Nephron progenitor cell (in vitro differentiated cells): ENCODE results near the gene CFD.
A peak's percentile ranks its signal among the peaks of the same experiment; 100 is the strongest.
"Not testable (repeated sequence)": the region's sequence is repeated elsewhere in the genome, so short reads cannot be mapped to it uniquely, and the experiment has no call there.

Source experiments
- DNase-seq: peaks from one replicate; pipeline ENCODE4 v3.0.0; 2021
- H3K27ac Mint-ChIP-seq: 2 replicates; pipeline ENCODE4 v1.8.0; 2021; ENCODE audit warnings: mild to moderate bottlenecking, moderate library complexity, mixed read lengths
- H3K27me3 Mint-ChIP-seq: 2 replicates; pipeline ENCODE4 v1.8.0; 2021; ENCODE audit warnings: mild to moderate bottlenecking, low read depth, mixed read lengths; ENCODE audit not compliant: poor library complexity
- H3K36me3 Mint-ChIP-seq: 2 replicates; pipeline ENCODE4 v1.8.0; 2021; ENCODE audit warnings: low read depth, mixed read lengths
- H3K4me1 Mint-ChIP-seq: 2 replicates; pipeline ENCODE4 v1.8.0; 2021; ENCODE audit warnings: mixed read lengths
- H3K4me3 Mint-ChIP-seq: 2 replicates; pipeline ENCODE4 v1.8.0; 2021; ENCODE audit warnings: mild to moderate bottlenecking, moderate library complexity, mixed read lengths
- H3K9me3 Mint-ChIP-seq: 2 replicates; pipeline ENCODE4 v1.8.0; 2021; ENCODE audit warnings: mild to moderate bottlenecking, moderate library complexity, mixed read lengths
- TF ChIP-seq, protein P1 (sequence below): fragments of 200-600 bp; sonication (generic); IDR thresholded peaks from 2 replicates; pipeline ENCODE4 v1.5.0; 2021; ENCODE audit warnings: antibody characterized with exemption

Gene CFD

DNA sequence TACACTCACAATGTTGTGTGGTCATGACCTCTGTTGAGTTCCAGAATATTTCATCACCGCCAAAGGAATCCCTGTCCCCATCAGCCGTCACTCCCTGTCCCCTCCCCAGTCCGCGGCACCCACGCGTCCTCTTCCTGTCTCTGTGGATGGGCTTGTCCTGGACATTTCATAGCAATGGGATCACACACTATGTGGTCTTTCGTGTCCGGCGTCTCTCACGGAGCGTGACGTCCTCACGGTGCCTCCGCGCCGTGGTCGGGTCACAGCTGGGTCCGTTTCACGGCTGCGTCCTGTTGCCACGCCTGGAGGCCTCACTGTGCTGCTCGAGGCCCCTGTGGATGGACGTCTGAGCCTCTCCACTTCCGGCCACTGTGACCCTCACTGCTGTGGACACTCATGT, 25.2 kb upstream of the CFD start:
- no peak overlapping the region for H3K4me3 Mint-ChIP-seq
- DNase-seq: no peak
- H3K36me3 Mint-ChIP-seq: no peaks in the 10 kb centered on the region
- TF ChIP-seq, protein P1, sequence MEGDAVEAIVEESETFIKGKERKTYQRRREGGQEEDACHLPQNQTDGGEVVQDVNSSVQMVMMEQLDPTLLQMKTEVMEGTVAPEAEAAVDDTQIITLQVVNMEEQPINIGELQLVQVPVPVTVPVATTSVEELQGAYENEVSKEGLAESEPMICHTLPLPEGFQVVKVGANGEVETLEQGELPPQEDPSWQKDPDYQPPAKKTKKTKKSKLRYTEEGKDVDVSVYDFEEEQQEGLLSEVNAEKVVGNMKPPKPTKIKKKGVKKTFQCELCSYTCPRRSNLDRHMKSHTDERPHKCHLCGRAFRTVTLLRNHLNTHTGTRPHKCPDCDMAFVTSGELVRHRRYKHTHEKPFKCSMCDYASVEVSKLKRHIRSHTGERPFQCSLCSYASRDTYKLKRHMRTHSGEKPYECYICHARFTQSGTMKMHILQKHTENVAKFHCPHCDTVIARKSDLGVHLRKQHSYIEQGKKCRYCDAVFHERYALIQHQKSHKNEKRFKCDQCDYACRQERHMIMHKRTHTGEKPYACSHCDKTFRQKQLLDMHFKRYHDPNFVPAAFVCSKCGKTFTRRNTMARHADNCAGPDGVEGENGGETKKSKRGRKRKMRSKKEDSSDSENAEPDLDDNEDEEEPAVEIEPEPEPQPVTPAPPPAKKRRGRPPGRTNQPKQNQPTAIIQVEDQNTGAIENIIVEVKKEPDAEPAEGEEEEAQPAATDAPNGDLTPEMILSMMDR: no peak
- peaks cover 8% of the 10 kb centered on the region for H3K27me3 Mint-ChIP-seq
- peaks cover 14% of the 10 kb centered on the region for H3K4me1 Mint-ChIP-seq
- H3K9me3 Mint-ChIP-seq: no peaks in the 10 kb centered on the region
- no peak overlapping the region for H3K27ac Mint-ChIP-seq

DNA sequence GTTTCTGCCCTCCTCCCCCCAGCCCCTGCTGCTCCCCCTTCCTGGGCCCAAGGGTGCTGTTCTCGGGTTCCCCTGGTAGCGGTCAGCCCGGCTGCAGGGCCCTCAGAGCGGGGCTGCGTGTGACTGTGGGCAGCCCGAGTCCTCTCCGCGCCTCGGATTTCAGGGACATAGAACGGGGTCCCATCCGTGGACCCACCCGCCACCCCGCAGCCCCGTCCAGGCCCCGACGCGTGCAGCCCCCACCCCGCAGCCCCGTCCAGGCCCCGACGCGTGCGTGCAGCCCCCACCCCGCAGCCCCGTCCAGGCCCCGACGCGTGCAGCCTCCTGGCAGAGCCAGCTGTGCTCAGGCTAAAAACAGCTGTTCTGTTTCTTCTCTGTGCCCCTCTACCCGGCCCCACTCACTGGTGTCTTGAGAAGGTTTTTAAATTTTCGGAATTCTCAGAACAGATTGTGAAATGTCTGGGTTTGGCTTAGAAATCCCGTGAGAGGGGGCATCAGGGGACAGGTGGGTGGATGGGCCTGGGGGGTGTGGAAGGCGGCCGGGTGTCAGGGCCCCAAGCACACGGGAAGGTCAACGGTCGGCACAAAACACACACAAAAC, 24.2 kb upstream of the CFD start:
- no peak overlapping the region for H3K4me3 Mint-ChIP-seq
- peaks cover 8% of the 10 kb centered on the region for H3K27me3 Mint-ChIP-seq
- no peaks in the 10 kb centered on the region for H3K36me3 Mint-ChIP-seq
- peaks cover 14% of the 10 kb centered on the region for H3K4me1 Mint-ChIP-seq
- no peaks in the 10 kb centered on the region for H3K9me3 Mint-ChIP-seq
- H3K27ac Mint-ChIP-seq: no peak overlapping the region
- TF ChIP-seq, protein P1: no peak
- no peak for DNase-seq

DNA sequence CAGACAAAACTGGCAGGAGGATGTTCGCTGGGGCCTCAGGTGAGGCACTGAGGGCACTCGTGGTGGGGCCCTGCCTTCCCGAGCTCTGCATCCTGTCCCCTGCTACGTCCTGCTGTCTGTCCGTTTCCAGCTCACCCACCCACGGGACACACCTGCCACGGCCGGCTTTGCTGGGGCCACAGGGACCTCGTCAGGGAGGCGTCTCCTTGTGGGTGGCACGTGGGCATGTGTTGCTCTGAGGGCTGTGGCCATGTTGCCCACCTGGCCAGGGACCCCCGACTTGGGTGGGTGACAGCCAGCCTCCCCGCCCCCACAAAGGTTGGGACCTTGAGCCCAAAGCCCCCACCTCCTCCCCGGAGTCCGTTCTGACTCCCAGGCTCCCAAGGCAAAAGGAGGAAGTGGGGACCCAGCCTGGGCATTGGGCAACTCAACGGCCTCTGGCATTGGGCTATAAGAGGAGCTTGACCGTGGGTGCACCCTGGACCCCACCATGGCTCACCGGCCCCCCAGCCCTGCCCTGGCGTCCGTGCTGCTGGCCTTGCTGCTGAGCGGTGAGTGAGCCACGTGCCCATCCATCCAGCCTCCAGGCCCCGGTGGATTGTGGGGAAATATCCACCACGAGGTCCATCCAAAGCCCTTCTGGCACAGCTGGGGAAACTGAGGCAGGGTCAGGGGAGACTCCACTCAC, 18.8 kb upstream of the CFD start, which contains the start of gene PRTN3:
Gene PRTN3, plus strand, starts transcription at position 481 of the 688 bp plus-strand sequence. Its CDS starts 10 bp downstream, at position 491.
- peaks cover 40% of the 10 kb centered on the region for H3K27me3 Mint-ChIP-seq
- H3K9me3 Mint-ChIP-seq: no peaks in the 10 kb centered on the region
- no peak within 1 kb of the TSS for H3K27ac Mint-ChIP-seq
- DNase-seq: no peak
- H3K4me3 Mint-ChIP-seq: peak within 1 kb of the TSS; percentile 45
- H3K36me3 Mint-ChIP-seq: no peaks in the 10 kb centered on the region
- TF ChIP-seq, protein P1: no peak
- peaks cover 19% of the 10 kb centered on the region for H3K4me1 Mint-ChIP-seq

DNA sequence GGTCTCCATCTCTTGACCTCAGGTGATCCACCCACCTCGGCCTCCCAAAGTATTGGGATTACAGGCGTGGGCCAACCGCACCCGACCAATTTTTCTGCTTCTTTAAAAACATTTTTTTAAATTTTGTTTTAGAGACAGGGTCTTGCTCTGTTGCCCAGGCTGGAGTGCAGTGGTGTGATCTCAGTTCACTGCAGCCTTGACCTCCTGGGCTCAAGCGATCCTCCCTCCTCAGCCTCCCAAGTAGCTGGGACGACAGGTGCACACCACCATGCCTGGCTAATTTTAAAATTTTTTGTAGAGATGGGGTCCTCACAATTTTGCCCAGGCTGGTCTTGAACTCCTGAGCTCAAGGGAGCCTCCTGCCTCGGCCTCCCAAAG, 16.7 kb upstream of the CFD start:
- Mint-ChIP-seq H3K27me3 (peaks cover 37% of the 10 kb centered on the region), H3K4me1 (peaks cover 25% of the 10 kb centered on the region), H3K4me3 (peak overlapping the region; percentile 42)
- H3K36me3 Mint-ChIP-seq, H3K27ac Mint-ChIP-seq, DNase-seq, H3K9me3 Mint-ChIP-seq: not testable (repeated sequence)

DNA sequence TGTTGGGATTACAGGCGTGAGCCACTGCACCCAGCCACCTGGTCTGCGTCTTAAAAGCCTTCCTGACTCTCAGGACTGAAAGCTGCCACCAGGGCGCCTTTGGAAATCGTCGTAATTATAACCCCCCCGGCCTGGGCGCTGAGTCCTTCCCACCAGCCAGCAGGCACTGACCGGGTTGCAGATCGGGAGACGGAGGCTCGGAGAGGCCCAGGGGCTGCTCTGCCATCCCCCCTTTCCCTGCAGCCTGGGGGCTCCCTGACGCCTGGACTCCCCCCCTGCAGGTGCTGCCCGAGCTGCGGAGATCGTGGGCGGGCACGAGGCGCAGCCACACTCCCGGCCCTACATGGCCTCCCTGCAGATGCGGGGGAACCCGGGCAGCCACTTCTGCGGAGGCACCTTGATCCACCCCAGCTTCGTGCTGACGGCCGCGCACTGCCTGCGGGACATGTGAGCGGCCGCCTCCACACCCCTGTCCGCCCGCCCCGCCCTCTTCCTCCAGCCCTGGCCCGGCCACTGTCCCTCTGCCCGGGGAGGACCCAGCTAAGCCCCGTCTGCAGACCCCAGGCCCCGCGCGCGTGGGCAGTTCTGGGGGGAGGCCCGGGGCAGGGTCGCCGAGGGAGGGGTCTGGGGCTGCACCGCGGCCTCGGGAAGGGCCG, 16.2 kb upstream of the CFD start:
- Mint-ChIP-seq H3K4me3 (peak overlapping the region; percentile 42), H3K27me3 (peaks cover 37% of the 10 kb centered on the region), H3K9me3 (no peaks in the 10 kb centered on the region), H3K27ac (no peak overlapping the region), H3K4me1 (peaks cover 31% of the 10 kb centered on the region), H3K36me3 (no peaks in the 10 kb centered on the region)
- DNase-seq: peak; percentile 76
- TF ChIP-seq, protein P1: no peak

DNA sequence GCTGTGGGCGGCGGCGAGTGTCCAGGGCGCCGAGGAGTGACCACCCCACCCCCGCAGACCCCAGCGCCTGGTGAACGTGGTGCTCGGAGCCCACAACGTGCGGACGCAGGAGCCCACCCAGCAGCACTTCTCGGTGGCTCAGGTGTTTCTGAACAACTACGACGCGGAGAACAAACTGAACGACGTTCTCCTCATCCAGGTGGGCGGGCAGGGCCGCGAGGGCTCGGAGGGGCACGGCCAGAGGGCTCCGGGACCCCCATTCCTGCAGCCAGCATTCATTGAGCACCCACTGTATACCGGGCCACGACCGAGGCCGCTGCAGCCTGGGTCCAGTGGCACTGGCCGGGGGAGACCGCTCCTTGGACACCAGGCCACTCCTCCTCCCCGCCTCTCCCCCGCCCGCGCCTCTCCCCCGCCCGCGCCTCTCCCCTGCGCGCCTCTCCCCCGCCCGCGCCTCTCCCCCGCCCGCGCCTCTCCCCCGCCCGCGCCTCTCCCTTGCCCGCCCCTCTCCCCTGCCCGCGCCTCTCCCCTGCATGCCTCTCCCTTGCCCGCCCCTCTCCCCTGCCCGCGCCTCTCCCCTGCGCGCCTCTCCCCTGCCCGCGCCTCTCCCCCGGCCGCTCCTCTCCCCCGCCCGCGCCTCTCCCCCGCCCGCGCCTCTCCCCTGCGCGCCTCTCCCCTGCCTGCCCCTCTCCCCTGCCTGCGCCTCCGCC, 15.5 kb upstream of the CFD start:
- Mint-ChIP-seq H3K27me3 (peaks cover 42% of the 10 kb centered on the region), H3K36me3 (no peaks in the 10 kb centered on the region), H3K27ac (no peak overlapping the region), H3K9me3 (no peaks in the 10 kb centered on the region), H3K4me3 (peak overlapping the region; percentile 54), H3K4me1 (peaks cover 33% of the 10 kb centered on the region)
- TF ChIP-seq, protein P1: no peak
- DNase-seq: no peak
